Measurements from ENCODE around the gene ZNF627.

GRCh38 chr19:11612816-11613511, 15.7 kb downstream of the ZNF627 start:
- TF ChIP-seq CTCF (IDR thresholded peaks at IDR 0.05; ENCODE audit: poor library complexity) (no peak), EZH2 (IDR thresholded peaks at IDR 0.05; ENCODE audit: borderline replicate concordance) (no peak)

Data from hepatocyte (in vitro differentiated cells).